GM12878 (cell line): ENCODE measurements around the gene CHST13. TPM values are rescaled to one million over a fixed set of nuclear protein-coding genes. Genes with fewer than 3 reads are reported as not detected.

Source experiments
- ATAC-seq: fragments of 200-7000 bp; cut with Tn5 transposase; 3 replicates; pipeline ENCODE4 v1.9.1; 2020; ENCODE audit warnings: mild to moderate bottlenecking, moderate library complexity
- BruUV-seq: library from RNA; stranded (reverse); fragments of 400-500 nt; replicated peaks from 2 replicates; lab custom pipeline; 2021; lab: Mats Ljungman, UMichigan
- CTCF ChIA-PET: fragments of 300-600 bp; sonication (Branson Sonifier 250); formaldehyde crosslinking; extraction: SDS; loops from one replicate; lab custom pipeline; 2021; ENCODE audit warnings: inconsistent platforms; lab: Yijun Ruan, JAX
- POLR2A ChIA-PET: fragments of 350-600 bp; formaldehyde crosslinking; extraction: SDS; loops from one replicate; lab custom pipeline; 2021; ENCODE audit warnings: inconsistent platforms; lab: Charles Lee
- RAD21 ChIA-PET: fragments of 300-600 bp; sonication (Branson Sonifier 250); formaldehyde crosslinking; loops from one replicate; lab custom pipeline; 2023; ENCODE audit warnings: antibody characterized with exemption; ENCODE audit not compliant: unreplicated experiment; lab: Charles Lee
- SMC1A ChIA-PET: fragments of 300-600 bp; sonication (Branson Sonifier 250); formaldehyde crosslinking; loops from one replicate; lab custom pipeline; 2023; ENCODE audit not compliant: unreplicated experiment, uncharacterized antibody; lab: Charles Lee
- DNase-seq: peaks from one replicate; pipeline ENCODE4 v3.0.0-alpha.2; 2011; ENCODE audit warnings: low read depth, low spot score
- FAIRE-seq: peaks from 3 replicates; lab custom pipeline; 2011; peaks lifted over from hg19 to GRCh38; lab: Jason Lieb, UNC
- H2AFZ ChIP-seq: 2 replicates; pipeline ENCODE4 v1.6.0; 2011; ENCODE audit warnings: low read depth, low read length, control low read depth; ENCODE audit not compliant: control insufficient read depth
- H3K27ac ChIP-seq: 2 replicates; pipeline ENCODE4 v1.5.1; 2011; ENCODE audit warnings: control low read depth; ENCODE audit not compliant: control insufficient read depth, insufficient read depth
- H3K27me3 ChIP-seq, 2 experiments: replicated peaks in 1 of 2; 2 replicates each; pipeline versions ENCODE4 v1.6.0 to v1.6.1; 2011; ENCODE audit warnings: low read length in 1 of 2; ENCODE audit not compliant: control insufficient read depth in 2 of 2, insufficient read depth in 2 of 2
- H3K36me3 ChIP-seq, 2 experiments: 2 replicates each; pipeline ENCODE4 v1.5.1; 2011; ENCODE audit warnings: low read length in 1 of 2; ENCODE audit not compliant: control insufficient read depth in 2 of 2, insufficient read depth in 2 of 2
- H3K4me1 ChIP-seq: 2 replicates; pipeline ENCODE4 v1.6.1; 2011; ENCODE audit warnings: mild to moderate bottlenecking, low read length, moderate library complexity, mixed read lengths; ENCODE audit not compliant: control insufficient read depth, insufficient read depth
- H3K4me2 ChIP-seq: 2 replicates; pipeline ENCODE4 v1.6.0; 2011; ENCODE audit warnings: control low read depth; ENCODE audit not compliant: control insufficient read depth, insufficient read depth
- H3K4me3 ChIP-seq: fragments of 200-600 bp; sonication (generic); 2 replicates; pipeline ENCODE4 v1.5.1; 2016
- H3K79me2 ChIP-seq: 2 replicates; pipeline ENCODE4 v1.6.0; 2011; ENCODE audit warnings: low read length; ENCODE audit not compliant: control insufficient read depth, insufficient read depth
- H3K9ac ChIP-seq: 2 replicates; pipeline ENCODE4 v1.8.0; 2011; ENCODE audit warnings: low read length, control low read depth, mixed read lengths; ENCODE audit not compliant: control insufficient read depth, insufficient read depth
- H3K9me3 ChIP-seq: replicated peaks from 3 replicates; pipeline ENCODE4 v1.5.1; 2011; ENCODE audit warnings: mild to moderate bottlenecking, low read length; ENCODE audit not compliant: control insufficient read depth, insufficient read depth
- H4K20me1 ChIP-seq: 2 replicates; pipeline ENCODE4 v1.6.0; 2011; ENCODE audit not compliant: control insufficient read depth, insufficient read depth
- BCL3 ChIP-seq: IDR thresholded peaks from 2 replicates; pipeline ENCODE4 v1.6.1; 2011; ENCODE audit warnings: borderline replicate concordance, low read depth, mild to moderate bottlenecking, moderate library complexity, low read length; ENCODE audit not compliant: insufficient read depth, poor library complexity, severe bottlenecking
- CHD4 ChIP-seq: fragments of 200-600 bp; sonication (generic); IDR thresholded peaks from 2 replicates; pipeline ENCODE4 v1.6.1; 2016; ENCODE audit warnings: mild to moderate bottlenecking
- EED ChIP-seq: sonication (generic); IDR thresholded peaks from 2 replicates; pipeline ENCODE4 v1.6.1; 2016; ENCODE audit warnings: antibody characterized with exemption, low read depth
- HDGF ChIP-seq: fragments of 450-650 bp; IDR thresholded peaks from 2 replicates; pipeline ENCODE4 v1.6.1; 2016; ENCODE audit warnings: antibody characterized with exemption
- SRF ChIP-seq, 2 experiments: IDR thresholded peaks; 2 replicates each; pipeline ENCODE4 v1.6.1; 2011; ENCODE audit warnings: low read depth in 2 of 2, low read length in 2 of 2, mild to moderate bottlenecking in 1 of 2, moderate library complexity in 1 of 2
- SUPT20H ChIP-seq: IDR thresholded peaks from 2 replicates; pipeline ENCODE4 v1.6.1; 2011; ENCODE audit warnings: low read depth, mild to moderate bottlenecking, low read length, moderate library complexity, borderline replicate concordance; ENCODE audit not compliant: control insufficient read depth
- TCF7 ChIP-seq: IDR thresholded peaks from 2 replicates; pipeline ENCODE4 v1.6.1; 2014; ENCODE audit warnings: antibody characterized with exemption, borderline replicate concordance
- USF2 ChIP-seq: IDR thresholded peaks from 2 replicates; pipeline ENCODE4 v1.6.1; 2011; ENCODE audit warnings: low read depth, low read length, improper control_type of control experiment, borderline replicate concordance
- WGBS: methylation state at CpG from one replicate; pipeline ENCODE4 v1.1.6; 2016; ENCODE audit warnings: low lambda C conversion rate; ENCODE audit not compliant: insufficient replicate concordance, insufficient coverage; ENCODE audit errors: missing lambda C conversion rate; 5-methylcytosine and 5-hydroxymethylcytosine counted together
- in situ Hi-C: fragments of 300-500 bp; cut with MboI; formaldehyde crosslinking; loops from 9 replicates; pipeline ENCODE4 v1.14.3; 2018; ENCODE audit warnings: mixed read lengths
- intact Hi-C: fragments of 100-400 bp; cut with micrococcal nuclease; formaldehyde crosslinking; loops from one replicate; pipeline ENCODE4 v1.14.2; 2022; ENCODE audit not compliant: unreplicated experiment
- polyA plus RNA-seq, 11 experiments: library from polyadenylated mRNA; depleted of rRNA in 4 of 11; unstranded in 6 of 11; stranded (reverse) in 5 of 11; fragments of >200 nt; fragmentation: Nextera tagmentation in 4 of 11; fragmentation: Illumina TruSeq in 1 of 11; extraction: Ambion mirVana in 4 of 11; extraction: Trizol in 1 of 11; gene quantifications; 1 replicate in 1 of 11; 2 replicates in 10 of 11; pipeline versions ENCODE4 v1.2.1 to v1.2.3, GENCODE V29; 2011 to 2016; ENCODE audit warnings: inconsistent platforms in 2 of 11, missing spikeins in 2 of 11, low read depth in 1 of 11
- total RNA-seq, 4 experiments: library from RNA; depleted of rRNA in 3 of 4; stranded (reverse); fragments of >200 nt in 3 of 4; fragmentation: Illumina TruSeq in 1 of 4; extraction: Trizol in 1 of 4; gene quantifications; 2 replicates each; pipeline versions ENCODE4 v1.2.1 to v1.2.3, GENCODE V29; 2013 to 2021
- TF ChIP-seq, protein P1 (sequence below): IDR thresholded peaks from 2 replicates; pipeline ENCODE4 v1.6.1; 2012; ENCODE audit warnings: mild to moderate bottlenecking, low read depth, low read length
- TF ChIP-seq, protein P2 (sequence below): fragments of 450-650 bp; IDR thresholded peaks from 2 replicates; pipeline ENCODE4 v1.6.1; 2014; ENCODE audit warnings: mild to moderate bottlenecking

CHST13 gene
- total and polyA plus RNA-seq, 10 of the 15 experiments (the other 5 are each of a cell fraction or from before 2014, with no cell fraction given), result not detected

- WGBS, result 11% methylated on average over 8 of the region's 8 CpGs
- CTCF ChIA-PET, result no interaction called here
- RAD21 ChIA-PET, result no interaction called here
- Histone ChIP-seq H3K36me3 (no peaks in the 10 kb centered on the region), H3K27me3 (peaks cover 3 to 10% of the 10 kb centered on the region in 2 experiments; a peak in 3 of 4 replicates), H3K9ac (no peak overlapping the region), H3K79me2 (no peaks in the 10 kb centered on the region), H2AFZ (no peak overlapping the region), H3K27ac (no peak overlapping the region), H3K4me2 (no peak overlapping the region), H4K20me1 (no peaks in the 10 kb centered on the region), H3K9me3 (no peaks in the 10 kb centered on the region), H3K4me3 (no peak overlapping the region), H3K4me1 (no peaks in the 10 kb centered on the region)
- intact Hi-C loops, result no loop called here
- DNase-seq, result no peak
- in situ Hi-C loops, result no loop called here
- no peak for ATAC-seq
- no TSS peak for BruUV-seq
- POLR2A ChIA-PET, result no interaction called here
- SMC1A ChIA-PET, result no interaction called here
- no peak for FAIRE-seq
- no peak for TF ChIP-seq SRF (IDR thresholded peaks at IDR 0.05; ENCODE audit: low read depth in 2 of 2, low read length in 2 of 2)
- TF ChIP-seq HDGF, result no peak
- no peak for TF ChIP-seq BCL3
- no peak for TF ChIP-seq SUPT20H
- no peak for TF ChIP-seq EED
- no peak for TF ChIP-seq CHD4
- no peak for TF ChIP-seq TCF7
- TF ChIP-seq, protein P1, sequence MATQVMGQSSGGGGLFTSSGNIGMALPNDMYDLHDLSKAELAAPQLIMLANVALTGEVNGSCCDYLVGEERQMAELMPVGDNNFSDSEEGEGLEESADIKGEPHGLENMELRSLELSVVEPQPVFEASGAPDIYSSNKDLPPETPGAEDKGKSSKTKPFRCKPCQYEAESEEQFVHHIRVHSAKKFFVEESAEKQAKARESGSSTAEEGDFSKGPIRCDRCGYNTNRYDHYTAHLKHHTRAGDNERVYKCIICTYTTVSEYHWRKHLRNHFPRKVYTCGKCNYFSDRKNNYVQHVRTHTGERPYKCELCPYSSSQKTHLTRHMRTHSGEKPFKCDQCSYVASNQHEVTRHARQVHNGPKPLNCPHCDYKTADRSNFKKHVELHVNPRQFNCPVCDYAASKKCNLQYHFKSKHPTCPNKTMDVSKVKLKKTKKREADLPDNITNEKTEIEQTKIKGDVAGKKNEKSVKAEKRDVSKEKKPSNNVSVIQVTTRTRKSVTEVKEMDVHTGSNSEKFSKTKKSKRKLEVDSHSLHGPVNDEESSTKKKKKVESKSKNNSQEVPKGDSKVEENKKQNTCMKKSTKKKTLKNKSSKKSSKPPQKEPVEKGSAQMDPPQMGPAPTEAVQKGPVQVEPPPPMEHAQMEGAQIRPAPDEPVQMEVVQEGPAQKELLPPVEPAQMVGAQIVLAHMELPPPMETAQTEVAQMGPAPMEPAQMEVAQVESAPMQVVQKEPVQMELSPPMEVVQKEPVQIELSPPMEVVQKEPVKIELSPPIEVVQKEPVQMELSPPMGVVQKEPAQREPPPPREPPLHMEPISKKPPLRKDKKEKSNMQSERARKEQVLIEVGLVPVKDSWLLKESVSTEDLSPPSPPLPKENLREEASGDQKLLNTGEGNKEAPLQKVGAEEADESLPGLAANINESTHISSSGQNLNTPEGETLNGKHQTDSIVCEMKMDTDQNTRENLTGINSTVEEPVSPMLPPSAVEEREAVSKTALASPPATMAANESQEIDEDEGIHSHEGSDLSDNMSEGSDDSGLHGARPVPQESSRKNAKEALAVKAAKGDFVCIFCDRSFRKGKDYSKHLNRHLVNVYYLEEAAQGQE, result no peak
- no peak for TF ChIP-seq USF2
- TF ChIP-seq, protein P2, sequence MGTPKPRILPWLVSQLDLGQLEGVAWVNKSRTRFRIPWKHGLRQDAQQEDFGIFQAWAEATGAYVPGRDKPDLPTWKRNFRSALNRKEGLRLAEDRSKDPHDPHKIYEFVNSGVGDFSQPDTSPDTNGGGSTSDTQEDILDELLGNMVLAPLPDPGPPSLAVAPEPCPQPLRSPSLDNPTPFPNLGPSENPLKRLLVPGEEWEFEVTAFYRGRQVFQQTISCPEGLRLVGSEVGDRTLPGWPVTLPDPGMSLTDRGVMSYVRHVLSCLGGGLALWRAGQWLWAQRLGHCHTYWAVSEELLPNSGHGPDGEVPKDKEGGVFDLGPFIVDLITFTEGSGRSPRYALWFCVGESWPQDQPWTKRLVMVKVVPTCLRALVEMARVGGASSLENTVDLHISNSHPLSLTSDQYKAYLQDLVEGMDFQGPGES, result no peak
Measured at GRCh38 chr3:126546549-126547239, 22.7 kb downstream of the CHST13 start.
